GM18861 (cell line): ENCODE measurements around the gene UBE2Z.

Experiments used
- ATAC-seq: cut with Tn5 transposase; IDR thresholded peaks from one replicate; pipeline ENCODE4 v1.9.1; 2021; ENCODE audit not compliant: unreplicated experiment

Gene UBE2Z

GRCh38 chr17:48952904-48953303, 44.7 kb downstream of the UBE2Z start:
- no peak for ATAC-seq

GRCh38 chr17:48954300-48954755, 46.1 kb downstream of the UBE2Z start:
- ATAC-seq: no peak

GRCh38 chr17:48960834-48961515, 52.8 kb downstream of the UBE2Z start:
- no peak for ATAC-seq

- no peak for ATAC-seq
Observed at GRCh38 chr17:48961516-48962233, 53.5 kb downstream of the UBE2Z start.

- ATAC-seq: no peak
Observed at GRCh38 chr17:48970224-48970623, 62.0 kb downstream of the UBE2Z start.

- ATAC-seq: no peak
Observed at GRCh38 chr17:48970865-48971687, 62.9 kb downstream of the UBE2Z start.

GRCh38 chr17:48972749-48973097, 64.5 kb downstream of the UBE2Z start:
- no peak for ATAC-seq

- no peak for ATAC-seq
Observed at GRCh38 chr17:48973806-48974205, 65.6 kb downstream of the UBE2Z start.
